IMR-90 (cell line): ENCODE results near the gene DNAH5. TPM values are rescaled to one million over a fixed set of nuclear protein-coding genes. Genes with fewer than 3 reads are reported as not detected.

Experiments used
- ATAC-seq: fragments of 200-7000 bp; cut with Tn5 transposase; 2 replicates; pipeline ENCODE4 v1.9.1; 2020; ENCODE audit warnings: low read depth, mild to moderate bottlenecking, moderate library complexity
- BruUV-seq: library from RNA; stranded (reverse); fragments of 400-500 nt; replicated peaks from 2 replicates; lab custom pipeline; 2021; lab: Mats Ljungman, UMichigan
- CTCF ChIA-PET: fragments of 300-600 bp; formaldehyde crosslinking; extraction: SDS; loops from one replicate; lab custom pipeline; 2021; ENCODE audit warnings: antibody characterized with exemption; lab: Yijun Ruan, JAX
- POLR2A ChIA-PET: fragments of 300-600 bp; sonication (Branson Sonifier 250); formaldehyde crosslinking; loops from one replicate; lab custom pipeline; 2022; ENCODE audit warnings: antibody characterized with exemption; ENCODE audit not compliant: unreplicated experiment; lab: Charles Lee
- DNase-seq: peaks from one replicate; pipeline ENCODE4 v3.0.0; 2013
- H2AFZ ChIP-seq: replicated peaks from 2 replicates; pipeline ENCODE3; 2013; ENCODE audit warnings: low read length, mild to moderate bottlenecking; ENCODE audit not compliant: poor library complexity
- H2AK5ac ChIP-seq: 2 replicates; pipeline ENCODE4 v1.6.1; 2013; ENCODE audit warnings: low read depth, low read length, inconsistent platforms
- H2AK9ac ChIP-seq: replicated peaks from 2 replicates; pipeline ENCODE3; 2013; ENCODE audit warnings: mild to moderate bottlenecking, low read depth, low read length, moderate library complexity; ENCODE audit not compliant: poor library complexity
- H2BK120ac ChIP-seq: 2 replicates; pipeline ENCODE4 v1.6.1; 2013; ENCODE audit warnings: low read depth, low read length, inconsistent platforms
- H2BK15ac ChIP-seq: 3 replicates; pipeline ENCODE4 v1.6.1; 2013; ENCODE audit warnings: low read depth, low read length, inconsistent platforms
- H2BK20ac ChIP-seq: 2 replicates; pipeline ENCODE4 v1.6.1; 2013; ENCODE audit warnings: low read depth, mild to moderate bottlenecking, inconsistent platforms, low read length, moderate library complexity
- H2BK5ac ChIP-seq: 2 replicates; pipeline ENCODE4 v1.6.1; 2013; ENCODE audit warnings: mild to moderate bottlenecking, low read depth, low read length, inconsistent platforms; ENCODE audit not compliant: poor library complexity, severe bottlenecking
- H3K14ac ChIP-seq: replicated peaks from 2 replicates; pipeline ENCODE4 v1.6.1; 2013; ENCODE audit warnings: low read depth, low read length, inconsistent platforms
- H3K18ac ChIP-seq: 2 replicates; pipeline ENCODE4 v1.6.1; 2013; ENCODE audit warnings: low read depth, low read length, control low read depth
- H3K23ac ChIP-seq: 2 replicates; pipeline ENCODE4 v1.6.1; 2013; ENCODE audit warnings: low read depth, low read length, inconsistent platforms
- H3K27ac ChIP-seq: 2 replicates; pipeline ENCODE4 v1.5.1; 2013; ENCODE audit warnings: mild to moderate bottlenecking, control low read depth, low read length; ENCODE audit not compliant: insufficient read depth
- H3K27me3 ChIP-seq: 2 replicates; pipeline ENCODE4 v1.6.1; 2013; ENCODE audit warnings: low read length; ENCODE audit not compliant: control insufficient read depth, insufficient read depth
- H3K36me3 ChIP-seq: 2 replicates; pipeline ENCODE4 v1.6.1; 2013; ENCODE audit warnings: low read length, mixed read lengths; ENCODE audit not compliant: control insufficient read depth, insufficient read depth
- H3K4ac ChIP-seq: 2 replicates; pipeline ENCODE4 v1.6.1; 2013; ENCODE audit warnings: low read depth, low read length, inconsistent platforms
- H3K4me1 ChIP-seq: 2 replicates; pipeline ENCODE4 v1.6.1; 2013; ENCODE audit warnings: low read length, mixed read lengths; ENCODE audit not compliant: control insufficient read depth, insufficient read depth
- H3K4me2 ChIP-seq: 2 replicates; pipeline ENCODE4 v1.6.1; 2013; ENCODE audit warnings: low read depth, mild to moderate bottlenecking, control low read depth, low read length, moderate library complexity
- H3K4me3 ChIP-seq: 2 replicates; pipeline ENCODE4 v1.5.1; 2013; ENCODE audit warnings: low read depth, mild to moderate bottlenecking, control low read depth, low read length, moderate library complexity; ENCODE audit not compliant: insufficient read depth
- H3K56ac ChIP-seq: 2 replicates; pipeline ENCODE4 v1.6.1; 2013; ENCODE audit warnings: low read length, inconsistent platforms; ENCODE audit not compliant: insufficient read depth; ENCODE audit errors: extremely low read depth
- H3K79me1 ChIP-seq, 2 experiments: 2 replicates each; pipeline ENCODE4 v1.6.1; 2013; ENCODE audit warnings: low read length in 2 of 2, inconsistent platforms in 1 of 2, low read depth in 1 of 2
- H3K9ac ChIP-seq: 2 replicates; pipeline ENCODE4 v1.6.1; 2013; ENCODE audit warnings: low read depth, low read length, control low read depth
- H3K9me1 ChIP-seq: 2 replicates; pipeline ENCODE4 v1.6.1; 2013; ENCODE audit warnings: low read length, inconsistent platforms; ENCODE audit not compliant: insufficient read depth
- H3K9me3 ChIP-seq: 2 replicates; pipeline ENCODE4 v1.6.1; 2013; ENCODE audit warnings: low read length; ENCODE audit not compliant: control insufficient read depth, insufficient read depth
- H4K20me1 ChIP-seq: 2 replicates; pipeline ENCODE4 v1.6.1; 2013; ENCODE audit warnings: low read length, inconsistent platforms; ENCODE audit not compliant: insufficient read depth
- H4K5ac ChIP-seq: 2 replicates; pipeline ENCODE4 v1.6.1; 2013; ENCODE audit warnings: mild to moderate bottlenecking, low read depth, low read length, control low read depth
- H4K8ac ChIP-seq, 2 experiments: 2 replicates each; pipeline ENCODE4 v1.6.1; 2013; ENCODE audit warnings: low read depth in 2 of 2, low read length in 2 of 2, control low read depth in 1 of 2, inconsistent platforms in 1 of 2
- H4K91ac ChIP-seq: 2 replicates; pipeline ENCODE4 v1.6.1; 2013; ENCODE audit warnings: low read depth, low read length, inconsistent platforms; ENCODE audit not compliant: insufficient read depth
- BHLHE40 ChIP-seq: fragments of 150-350 bp; IDR thresholded peaks from 2 replicates; pipeline ENCODE4 v1.6.1; 2016; ENCODE audit warnings: mild to moderate bottlenecking, low read depth, low read length
- CEBPB ChIP-seq: IDR thresholded peaks from 2 replicates; pipeline ENCODE4 v1.6.1; 2012; ENCODE audit warnings: low read depth, low read length, improper control_type of control experiment
- CHD1 ChIP-seq: IDR thresholded peaks from 2 replicates; pipeline ENCODE4 v1.6.1; 2012; ENCODE audit warnings: low read depth, low read length, improper control_type of control experiment
- MAZ ChIP-seq: IDR thresholded peaks from 2 replicates; pipeline ENCODE4 v1.6.1; 2012; ENCODE audit warnings: low read depth, mild to moderate bottlenecking, low read length, improper control_type of control experiment, moderate library complexity, borderline replicate concordance
- MXI1 ChIP-seq: IDR thresholded peaks from 2 replicates; pipeline ENCODE4 v1.6.1; 2012; ENCODE audit warnings: low read depth, mild to moderate bottlenecking, low read length, moderate library complexity, borderline replicate concordance
- NFE2L2 ChIP-seq: fragments of 150-350 bp; IDR thresholded peaks from 2 replicates; pipeline ENCODE4 v1.6.1; 2016; ENCODE audit warnings: low read depth, mild to moderate bottlenecking, low read length
- POLR2A ChIP-seq: IDR thresholded peaks from 2 replicates; pipeline ENCODE4 v1.6.1; 2012; ENCODE audit warnings: mild to moderate bottlenecking, low read depth, low read length
- RAD21 ChIP-seq: IDR thresholded peaks from 2 replicates; pipeline ENCODE4 v1.6.1; 2012; ENCODE audit warnings: low read length, improper control_type of control experiment
- RFX5 ChIP-seq: IDR thresholded peaks from 2 replicates; pipeline ENCODE4 v1.8.0; 2012; ENCODE audit warnings: low read depth, mild to moderate bottlenecking, low read length, moderate library complexity
- WGBS, 2 experiments: methylation state at CpG; one replicate each; pipeline versions ENCODE4 v1.1.5 to v1.1.7; 2013; ENCODE audit warnings: missing lambda C conversion rate in 2 of 2; ENCODE audit not compliant: insufficient read length in 1 of 2; ENCODE audit errors: extremely low coverage in 2 of 2; 5-methylcytosine and 5-hydroxymethylcytosine counted together
- dilution Hi-C: fragments of 300-500 bp; cut with HindIII; formaldehyde crosslinking; loops from one replicate; pipeline ENCODE4 v1.14.3; 2018; ENCODE audit warnings: low sequenced_read_pairs; ENCODE audit not compliant: unreplicated experiment
- in situ Hi-C: fragments of 300-500 bp; cut with MboI; formaldehyde crosslinking; loops from 3 replicates; pipeline ENCODE4 v1.14.3; 2019; ENCODE audit warnings: low sequenced_read_pairs, inconsistent platforms, mixed read lengths
- intact Hi-C: fragments of 100-400 bp; cut with micrococcal nuclease; formaldehyde crosslinking; loops from 2 replicates; pipeline ENCODE4 v1.10.0; 2022
- polyA plus RNA-seq, 3 experiments: library from polyadenylated mRNA; depleted of rRNA; stranded (reverse); fragments of >200 nt; gene quantifications; 2 replicates each; pipeline ENCODE4 v1.2.3, GENCODE V29; 2012; ENCODE audit warnings: low replicate concordance in 1 of 3
- total RNA-seq: library from RNA; depleted of rRNA; stranded (reverse); fragments of >200 nt; gene quantifications from 2 replicates; pipeline ENCODE4 v1.2.3, GENCODE V29; 2012
- TF ChIP-seq, protein P1 (sequence below): conservative IDR thresholded peaks from 2 replicates; pipeline ENCODE4 v1.5.1; 2012; ENCODE audit warnings: mild to moderate bottlenecking, low read depth, low read length, improper control_type of control experiment
- TF ChIP-seq, protein P2 (sequence below): fragments of 150-350 bp; IDR thresholded peaks from 2 replicates; pipeline ENCODE4 v1.6.1; 2016; ENCODE audit warnings: low read depth, mild to moderate bottlenecking, low read length, moderate library complexity, borderline replicate concordance

Gene DNAH5
- total and polyA plus RNA-seq, 2 of the 4 experiments (the other 2 are of a cell fraction), result 1.9 to 4.3 TPM

GRCh38 chr5:13993926-13994325 lies 49.4 kb upstream of the DNAH5 start (continued):
- TF ChIP-seq, protein P1, sequence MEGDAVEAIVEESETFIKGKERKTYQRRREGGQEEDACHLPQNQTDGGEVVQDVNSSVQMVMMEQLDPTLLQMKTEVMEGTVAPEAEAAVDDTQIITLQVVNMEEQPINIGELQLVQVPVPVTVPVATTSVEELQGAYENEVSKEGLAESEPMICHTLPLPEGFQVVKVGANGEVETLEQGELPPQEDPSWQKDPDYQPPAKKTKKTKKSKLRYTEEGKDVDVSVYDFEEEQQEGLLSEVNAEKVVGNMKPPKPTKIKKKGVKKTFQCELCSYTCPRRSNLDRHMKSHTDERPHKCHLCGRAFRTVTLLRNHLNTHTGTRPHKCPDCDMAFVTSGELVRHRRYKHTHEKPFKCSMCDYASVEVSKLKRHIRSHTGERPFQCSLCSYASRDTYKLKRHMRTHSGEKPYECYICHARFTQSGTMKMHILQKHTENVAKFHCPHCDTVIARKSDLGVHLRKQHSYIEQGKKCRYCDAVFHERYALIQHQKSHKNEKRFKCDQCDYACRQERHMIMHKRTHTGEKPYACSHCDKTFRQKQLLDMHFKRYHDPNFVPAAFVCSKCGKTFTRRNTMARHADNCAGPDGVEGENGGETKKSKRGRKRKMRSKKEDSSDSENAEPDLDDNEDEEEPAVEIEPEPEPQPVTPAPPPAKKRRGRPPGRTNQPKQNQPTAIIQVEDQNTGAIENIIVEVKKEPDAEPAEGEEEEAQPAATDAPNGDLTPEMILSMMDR, result no peak
- TF ChIP-seq CEBPB (no peak), RAD21 (no peak), MXI1 (no peak)

DNA sequence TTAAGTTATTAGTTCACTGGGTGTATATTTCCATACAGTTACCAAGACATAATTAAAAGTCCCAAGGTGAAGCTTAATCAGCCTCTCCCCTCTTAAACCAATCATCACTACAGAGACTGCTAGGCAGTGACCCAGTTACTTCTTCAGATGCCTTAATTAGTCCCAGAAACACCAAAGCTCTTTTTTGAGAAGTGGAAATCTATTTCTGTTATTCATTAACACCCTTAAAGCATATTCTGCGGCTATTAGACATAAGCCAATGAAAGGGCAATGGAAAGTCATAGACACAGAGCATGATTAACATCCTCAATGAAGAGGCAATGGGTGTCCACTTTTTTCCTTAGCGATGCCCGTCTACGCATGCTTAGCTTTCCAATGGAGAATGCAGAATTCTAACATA lies 48.3 kb upstream of the DNAH5 start:
- Histone ChIP-seq H3K18ac (peak overlapping the region; percentile 74; the same call in 1 of the 2 replicates), H3K4ac (peak overlapping the region; percentile 47; the same call in 1 of the 2 replicates), H3K23ac (peak overlapping the region; percentile 43; the same call in 1 of the 2 replicates), H3K56ac (no peak overlapping the region), H3K14ac (0 out of 2 replicates have a peak overlapping the region, but pooled peaks have one; percentile 42), H3K4me2 (no peak overlapping the region), H3K9me3 (no peaks in the 10 kb centered on the region), H2AFZ (no peak overlapping the region), H3K27ac (no peak overlapping the region), H2BK15ac (peak overlapping the region; percentile 87; the same call in 1 of the 3 replicates), H4K8ac (peak overlapping the region; percentile 3 to 45; a peak in 3 of 4 replicates), H2AK9ac (no peak overlapping the region), H2BK5ac (peak overlapping the region; percentile 10), H3K4me1 (peaks cover 28% of the 10 kb centered on the region), H4K5ac (peak overlapping the region; percentile 62), H3K9me1 (peaks cover 16% of the 10 kb centered on the region), H2AK5ac (peak overlapping the region; percentile 66), H3K36me3 (no peaks in the 10 kb centered on the region), H4K91ac (peak overlapping the region; percentile 65), H3K79me1 (peaks cover 35 to 74% of the 10 kb centered on the region in 2 experiments), H3K27me3 (no peaks in the 10 kb centered on the region), H4K20me1 (no peaks in the 10 kb centered on the region), H3K9ac (no peak overlapping the region), H2BK120ac (peak overlapping the region; percentile 77), H3K4me3 (no peak overlapping the region), H2BK20ac (peak overlapping the region; percentile 45)
- POLR2A ChIA-PET, result no interaction called here
- dilution Hi-C loops, result no loop called here
- ATAC-seq, result no peak
- WGBS, 2 experiments, result no CpG with 5 or more reads among the region's 4 CpGs
- in situ Hi-C loops, result loop anchor here (25.0 kb wide), 1 partner anchor 670 kb away; the partner anchor contains the start of gene OTULIN
- TF ChIP-seq MAZ, result no peak
- TF ChIP-seq, protein P2, sequence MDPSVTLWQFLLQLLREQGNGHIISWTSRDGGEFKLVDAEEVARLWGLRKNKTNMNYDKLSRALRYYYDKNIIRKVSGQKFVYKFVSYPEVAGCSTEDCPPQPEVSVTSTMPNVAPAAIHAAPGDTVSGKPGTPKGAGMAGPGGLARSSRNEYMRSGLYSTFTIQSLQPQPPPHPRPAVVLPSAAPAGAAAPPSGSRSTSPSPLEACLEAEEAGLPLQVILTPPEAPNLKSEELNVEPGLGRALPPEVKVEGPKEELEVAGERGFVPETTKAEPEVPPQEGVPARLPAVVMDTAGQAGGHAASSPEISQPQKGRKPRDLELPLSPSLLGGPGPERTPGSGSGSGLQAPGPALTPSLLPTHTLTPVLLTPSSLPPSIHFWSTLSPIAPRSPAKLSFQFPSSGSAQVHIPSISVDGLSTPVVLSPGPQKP, result no peak
- TF ChIP-seq NFE2L2, result no peak
- no peak for TF ChIP-seq BHLHE40
- TF ChIP-seq MXI1, result no peak
- TF ChIP-seq CEBPB, result no peak
- TF ChIP-seq POLR2A, result no peak
- no peak for TF ChIP-seq CHD1
- no peak for TF ChIP-seq RAD21
- TF ChIP-seq RFX5, result no peak
- CTCF ChIA-PET, result interaction anchor here (1.1 to 1.3 kb wide), 2 partner anchors 14 kb away, joined by 3 read pairs; no protein-coding TSS in a partner anchor
- DNase-seq, result no peak
- intact Hi-C loops, result no loop called here
- BruUV-seq, result no TSS peak
